Urinary bladder (tissue), 4 donors: ENCODE measurements around the gene CCDC191. TPM values are rescaled to one million over a fixed set of nuclear protein-coding genes. Genes with fewer than 3 reads are reported as not detected.

Experiments
- DNase-seq: peaks from one replicate; pipeline ENCODE4 v3.0.0-alpha.2; 2015; ENCODE audit errors: extremely low spot score
- H3K27ac ChIP-seq: one replicate; pipeline ENCODE4 v1.5.1; 2013; ENCODE audit warnings: low read depth, mild to moderate bottlenecking, moderate library complexity
- H3K36me3 ChIP-seq: one replicate; pipeline ENCODE4 v1.6.1; 2013; ENCODE audit warnings: mild to moderate bottlenecking, moderate library complexity; ENCODE audit not compliant: insufficient read depth
- H3K4me1 ChIP-seq: one replicate; pipeline ENCODE4 v1.6.1; 2013; ENCODE audit warnings: mild to moderate bottlenecking, moderate library complexity; ENCODE audit not compliant: insufficient read depth
- H3K4me3 ChIP-seq: one replicate; pipeline ENCODE4 v1.5.1; 2013; ENCODE audit warnings: low read depth, low read length
- WGBS: extraction: QIAGEN DNeasy Blood & Tissue Kit; methylation state at CpG from one replicate; pipeline ENCODE4 v1.1.7; 2013; 5-methylcytosine and 5-hydroxymethylcytosine counted together
- polyA plus RNA-seq: library from polyadenylated mRNA; stranded (reverse); fragments of 200-250 nt; gene quantifications from one replicate; pipeline ENCODE4 v1.2.3, GENCODE V29; 2013
- total RNA-seq: library from RNA; depleted of rRNA; stranded (reverse); fragments of >200 nt; gene quantifications from one replicate; pipeline ENCODE4 v1.2.3, GENCODE V29; 2014
- donor health status: healthy with polysubstance abuse.
- donor health status: healthy.

Gene CCDC191
- total and polyA plus RNA-seq, 2 donors = 3.1 to 7.1 TPM

DNA sequence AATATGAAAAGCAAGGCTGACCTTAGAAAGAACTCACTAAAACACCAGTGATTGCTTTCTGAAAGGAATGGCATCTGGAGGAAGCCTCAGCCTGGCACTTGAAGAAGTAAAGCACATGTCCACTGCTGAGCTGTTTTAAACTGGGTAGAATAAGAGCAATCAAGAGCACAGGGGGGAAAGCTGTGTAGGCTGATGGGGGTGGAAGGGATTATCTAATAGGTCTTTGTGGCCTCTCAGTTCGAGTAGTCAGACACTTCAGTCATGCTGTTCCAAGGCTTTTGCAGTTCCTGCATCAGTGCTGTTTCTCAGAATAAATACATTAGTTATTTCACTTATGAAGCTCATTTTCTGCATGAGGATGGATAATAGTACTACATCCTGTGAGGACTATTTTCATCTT is 22.6 kb downstream of the CCDC191 start:
- no peak for DNase-seq
- Histone ChIP-seq H3K4me1 (no peaks in the 10 kb centered on the region), H3K27ac (no peak overlapping the region), H3K4me3 (no peak overlapping the region), H3K36me3 (peaks cover 2% of the 10 kb centered on the region)
- WGBS = 47% methylated on average over 1 of the region's 1 CpG

- Histone ChIP-seq H3K4me3 (no peak overlapping the region), H3K4me1 (no peaks in the 10 kb centered on the region), H3K36me3 (peaks cover 2% of the 10 kb centered on the region), H3K27ac (no peak overlapping the region)
- no peak for DNase-seq
- WGBS = 48% methylated on average over 2 of the region's 2 CpGs
Observed at GRCh38 chr3:114026331-114026730, 30.0 kb downstream of the CCDC191 start.

- 90% methylated on average over 2 of the region's 2 CpGs for WGBS
- Histone ChIP-seq H3K27ac (no peak overlapping the region), H3K4me1 (no peaks in the 10 kb centered on the region), H3K36me3 (no peaks in the 10 kb centered on the region), H3K4me3 (no peak overlapping the region)
- DNase-seq = no peak
Observed at GRCh38 chr3:114025451-114025850, 30.9 kb downstream of the CCDC191 start.

- DNase-seq = no peak
- H3K4me1 ChIP-seq = no peaks in the 10 kb centered on the region
- no peaks in the 10 kb centered on the region for H3K36me3 ChIP-seq
- H3K4me3 ChIP-seq = no peak overlapping the region
- no peak overlapping the region for H3K27ac ChIP-seq
- WGBS = 70% methylated on average over 4 of the region's 4 CpGs
Observed at GRCh38 chr3:114022145-114022802, 34.1 kb downstream of the CCDC191 start.

DNA sequence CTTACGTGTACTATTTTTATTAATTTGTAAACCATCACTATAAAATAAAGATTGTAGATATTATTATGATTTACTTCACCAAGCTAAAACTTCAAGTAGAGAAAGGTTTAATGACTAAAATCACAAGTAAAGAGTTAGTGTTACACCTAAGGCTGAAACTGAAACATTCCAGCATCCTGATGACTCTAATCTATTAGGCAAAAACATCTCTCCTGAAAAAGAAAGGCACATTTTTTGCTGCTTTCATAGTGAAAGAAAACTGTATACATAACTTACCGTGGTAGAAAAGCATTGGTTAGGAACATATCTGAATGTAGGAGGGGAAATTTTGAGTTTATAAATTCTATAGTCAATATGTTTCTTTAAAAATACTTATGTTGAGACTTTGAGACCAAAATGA is 35.4 kb downstream of the CCDC191 start:
- 68% methylated on average over 2 of the region's 2 CpGs for WGBS
- Histone ChIP-seq H3K27ac (no peak overlapping the region), H3K4me1 (no peaks in the 10 kb centered on the region), H3K4me3 (no peak overlapping the region), H3K36me3 (no peaks in the 10 kb centered on the region)
- no peak for DNase-seq

DNA sequence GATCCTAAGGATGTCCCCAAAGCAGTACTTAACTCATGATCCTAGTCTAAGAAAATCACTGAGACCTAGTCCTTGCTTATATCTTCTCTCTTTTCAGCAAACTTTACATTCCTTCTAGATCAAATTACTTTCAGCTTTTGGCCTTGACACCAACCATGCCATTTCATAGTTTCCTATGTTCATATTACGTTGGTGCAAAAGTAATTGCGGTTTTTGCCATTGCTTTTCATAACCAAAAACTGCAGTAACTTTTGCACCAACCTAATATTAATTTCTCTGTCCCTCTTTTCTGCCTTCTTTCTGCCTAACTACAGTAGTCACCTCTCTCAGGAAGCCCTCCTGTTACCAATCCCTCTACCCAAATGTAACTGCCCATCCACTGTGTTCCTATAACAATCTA is 36.8 kb downstream of the CCDC191 start:
- no peak overlapping the region for H3K4me3 ChIP-seq
- H3K27ac ChIP-seq = no peak overlapping the region
- no peak for DNase-seq
- no peaks in the 10 kb centered on the region for H3K36me3 ChIP-seq
- 97% methylated on average over 2 of the region's 2 CpGs for WGBS
- H3K4me1 ChIP-seq = no peaks in the 10 kb centered on the region

DNA sequence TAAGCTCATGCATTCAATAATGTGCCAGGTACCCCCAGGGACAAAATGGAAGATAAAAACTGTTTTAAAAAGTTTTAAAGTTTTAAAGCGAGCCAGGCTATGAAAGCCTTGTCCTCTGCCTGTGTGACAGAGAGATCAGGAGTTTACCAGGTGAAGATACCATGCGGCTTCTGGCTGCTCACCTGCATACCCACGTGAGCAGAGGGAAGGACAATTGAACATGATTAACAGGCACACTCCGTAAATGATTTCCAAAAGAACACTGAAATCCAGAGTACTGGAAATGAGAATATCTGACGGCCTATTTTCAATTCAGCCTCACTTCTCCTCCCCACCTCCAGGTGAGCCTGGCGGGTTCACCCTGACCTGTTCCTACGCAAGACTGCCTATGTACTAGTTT is 42.1 kb downstream of the CCDC191 start:
- Histone ChIP-seq H3K27ac (no peak overlapping the region), H3K36me3 (peaks cover 2% of the 10 kb centered on the region), H3K4me1 (no peaks in the 10 kb centered on the region), H3K4me3 (no peak overlapping the region)
- 94% methylated on average over 7 of the region's 7 CpGs for WGBS
- DNase-seq = no peak

- peaks cover 2% of the 10 kb centered on the region for H3K36me3 ChIP-seq
- no peak overlapping the region for H3K27ac ChIP-seq
- no peak overlapping the region for H3K4me3 ChIP-seq
- WGBS = 90% methylated on average over 2 of the region's 2 CpGs
- DNase-seq = no peak
- H3K4me1 ChIP-seq = no peaks in the 10 kb centered on the region
Observed at GRCh38 chr3:114011059-114011797, 45.1 kb downstream of the CCDC191 start.

GRCh38 chr3:114005481-114005880 is 50.8 kb downstream of the CCDC191 start:
- 91% methylated on average over 5 of the region's 5 CpGs for WGBS

DNA sequence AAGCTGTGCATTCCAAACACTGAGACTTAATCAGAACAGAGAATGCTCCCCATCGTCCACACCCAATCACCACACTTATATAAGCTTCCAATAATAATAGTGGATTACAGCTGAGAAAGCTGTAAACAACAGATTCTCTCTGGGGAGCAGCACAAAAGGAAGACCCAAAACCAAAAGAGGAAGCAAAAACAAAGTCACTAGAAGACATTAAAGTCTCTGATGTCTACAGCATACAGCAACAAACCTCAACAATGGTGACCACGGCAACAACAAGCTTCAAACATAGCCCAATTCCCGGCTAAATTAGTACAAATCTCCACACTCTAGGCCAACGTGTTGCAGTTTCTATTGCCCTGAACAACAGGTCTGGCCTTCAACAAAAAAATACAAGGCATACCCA is 70.8 kb downstream of the CCDC191 start:
- Histone ChIP-seq H3K4me3 (no peak overlapping the region), H3K36me3 (peaks cover 4% of the 10 kb centered on the region), H3K27ac (no peak overlapping the region), H3K4me1 (no peaks in the 10 kb centered on the region)
- 66% methylated on average over 4 of the region's 4 CpGs for WGBS
- DNase-seq = no peak

More at GRCh38 chr3:114005481-114005880, 50.8 kb downstream of the CCDC191 start:
- Histone ChIP-seq H3K4me1 (no peaks in the 10 kb centered on the region), H3K27ac (no peak overlapping the region), H3K4me3 (no peak overlapping the region), H3K36me3 (peaks cover 8% of the 10 kb centered on the region)
- DNase-seq = no peak

DNA sequence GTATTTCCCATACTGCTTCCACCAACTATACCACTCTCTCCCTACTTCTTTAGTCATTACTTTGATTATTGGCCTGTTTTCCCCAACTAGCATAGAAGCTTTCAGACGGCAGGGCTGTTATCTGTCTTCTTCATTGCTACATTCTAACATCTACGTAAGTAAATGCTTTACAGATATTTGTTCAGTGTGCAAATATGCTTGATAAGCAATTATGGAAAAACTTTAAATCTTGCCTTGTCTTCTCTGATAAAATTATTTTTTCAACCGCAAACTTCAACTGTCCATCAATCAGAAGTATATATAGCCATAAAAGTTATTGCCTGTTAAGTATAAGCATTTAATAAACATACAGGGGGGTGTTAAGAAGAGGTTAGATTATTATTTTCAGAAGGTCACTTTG is 72.8 kb downstream of the CCDC191 start:
- H3K27ac ChIP-seq = no peak overlapping the region
- no peak overlapping the region for H3K4me3 ChIP-seq
- H3K36me3 ChIP-seq = peaks cover 7% of the 10 kb centered on the region
- no peaks in the 10 kb centered on the region for H3K4me1 ChIP-seq
- no peak for DNase-seq
- 89% methylated on average over 3 of the region's 3 CpGs for WGBS

DNA sequence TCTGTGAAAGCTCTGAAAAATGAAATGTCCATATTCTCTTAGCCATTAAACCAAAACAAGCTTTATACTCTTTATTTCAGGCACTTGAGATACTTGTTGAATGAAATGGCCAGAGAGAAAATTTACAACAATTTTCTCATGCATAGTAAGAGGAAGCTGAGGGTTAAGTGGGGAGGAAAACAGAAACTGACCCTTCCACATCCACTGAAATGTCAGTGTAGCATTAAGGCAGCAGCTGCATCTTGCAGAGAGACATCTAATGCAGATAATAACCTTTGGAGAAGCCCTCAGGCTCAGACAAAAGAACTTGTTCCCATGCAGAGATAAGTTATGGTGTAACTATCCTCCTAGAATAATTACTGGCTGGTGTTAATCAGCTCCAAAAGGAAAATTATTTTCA is 74.5 kb downstream of the CCDC191 start:
- H3K36me3 ChIP-seq = peaks cover 7% of the 10 kb centered on the region
- DNase-seq = no peak
- H3K27ac ChIP-seq = no peak overlapping the region
- H3K4me3 ChIP-seq = no peak overlapping the region
- H3K4me1 ChIP-seq = no peaks in the 10 kb centered on the region

DNA sequence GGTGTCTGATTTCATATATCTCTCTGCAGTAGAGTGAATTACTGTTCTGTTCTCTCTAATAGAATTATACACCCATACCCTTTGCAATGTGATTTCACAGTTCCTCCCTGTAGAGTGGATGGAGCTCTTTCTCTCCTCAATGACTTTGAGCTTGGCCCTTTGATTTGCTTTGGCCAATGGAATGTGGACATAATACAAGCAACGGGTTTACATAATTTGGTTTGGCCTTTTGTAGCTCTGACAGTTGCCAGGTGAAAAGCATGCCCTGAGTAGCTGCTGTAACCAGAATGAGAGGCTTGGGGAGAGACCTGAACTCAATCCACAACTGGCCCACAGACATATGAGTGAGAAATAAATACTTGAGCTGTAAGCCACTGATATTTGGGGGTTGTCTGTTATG is 76.4 kb downstream of the CCDC191 start:
- H3K4me3 ChIP-seq = no peak overlapping the region
- H3K36me3 ChIP-seq = peaks cover 5% of the 10 kb centered on the region
- no peak for DNase-seq
- 78% methylated on average over 1 of the region's 1 CpG for WGBS
- H3K27ac ChIP-seq = no peak overlapping the region
- H3K4me1 ChIP-seq = no peaks in the 10 kb centered on the region

DNA sequence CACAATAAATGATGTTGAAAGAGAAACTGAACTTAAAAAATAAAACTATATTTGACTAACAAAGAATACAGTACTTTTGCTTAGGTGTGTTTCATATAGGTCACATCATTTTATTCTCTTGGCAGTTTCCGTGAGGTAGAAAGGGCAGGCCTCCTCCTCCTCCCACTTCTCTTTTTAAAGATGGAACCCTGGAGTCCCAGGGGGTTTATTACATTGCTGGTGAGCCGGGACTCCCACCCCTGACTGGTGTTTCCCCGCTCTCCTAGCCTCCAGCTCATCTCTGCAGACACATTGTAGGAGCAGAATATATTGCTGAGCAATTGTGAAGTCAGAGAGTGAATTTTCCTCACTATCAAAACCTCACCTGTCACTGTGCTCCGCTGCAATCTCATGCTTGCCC is 78.5 kb downstream of the CCDC191 start:
- H3K4me3 ChIP-seq = no peak overlapping the region
- no peak overlapping the region for H3K27ac ChIP-seq
- peaks cover 3% of the 10 kb centered on the region for H3K36me3 ChIP-seq
- no peaks in the 10 kb centered on the region for H3K4me1 ChIP-seq
- no peak for DNase-seq
- 91% methylated on average over 4 of the region's 4 CpGs for WGBS
